Measurements from ENCODE around the gene CMSS1. TPM values are rescaled to one million over a fixed set of nuclear protein-coding genes. Genes with fewer than 3 reads are reported as not detected.

CMSS1 gene
- total RNA-seq, 2 donors from 2014 or later, result 18.9 to 20.4 TPM

- H3K9me3 ChIP-seq (ENCODE audit: control insufficient read depth, low read length, poor library complexity, severe bottlenecking), result no peaks in the 10 kb centered on the region
- DNase-seq (no peak), ATAC-seq (no peak)
- H3K27me3 Mint-ChIP-seq, result no peaks in the 10 kb centered on the region
- H3K4me1 Mint-ChIP-seq, result peaks cover 2% of the 10 kb centered on the region
- H3K4me3 Mint-ChIP-seq, result no peak overlapping the region
- peaks cover 2% of the 10 kb centered on the region for H3K36me3 Mint-ChIP-seq (ENCODE audit: low read depth)
- no peak overlapping the region for H3K27ac Mint-ChIP-seq
Measured at GRCh38 chr3:100097919-100098783, 280.5 kb downstream of the CMSS1 start.

- Mint-ChIP-seq H3K4me1 (peaks cover 2% of the 10 kb centered on the region), H3K27ac (no peak overlapping the region), H3K4me3 (no peak overlapping the region), H3K36me3 (ENCODE audit: low read depth) (peaks cover 2% of the 10 kb centered on the region), H3K27me3 (no peaks in the 10 kb centered on the region)
- ATAC-seq, result no peak
- DNase-seq, result no peak
- H3K9me3 ChIP-seq (ENCODE audit: control insufficient read depth, low read length, poor library complexity, severe bottlenecking), result no peaks in the 10 kb centered on the region
Measured at GRCh38 chr3:100098784-100099070, 281.1 kb downstream of the CMSS1 start.

GRCh38 chr3:100099621-100100020 lies 282.0 kb downstream of the CMSS1 start:
- H3K4me3 Mint-ChIP-seq, result no peak overlapping the region
- peaks cover 2% of the 10 kb centered on the region for H3K4me1 Mint-ChIP-seq
- no peaks in the 10 kb centered on the region for H3K27me3 Mint-ChIP-seq
- peaks cover 2% of the 10 kb centered on the region for H3K36me3 Mint-ChIP-seq (ENCODE audit: low read depth)
- DNase-seq (no peak), ATAC-seq (no peak)
- no peak overlapping the region for H3K27ac Mint-ChIP-seq
- H3K9me3 ChIP-seq (ENCODE audit: control insufficient read depth, low read length, poor library complexity, severe bottlenecking), result no peaks in the 10 kb centered on the region

- H3K4me3 Mint-ChIP-seq, result no peak overlapping the region
- ATAC-seq, result no peak
- no peaks in the 10 kb centered on the region for H3K9me3 ChIP-seq (ENCODE audit: control insufficient read depth, low read length, poor library complexity, severe bottlenecking)
- H3K4me1 Mint-ChIP-seq, result peaks cover 2% of the 10 kb centered on the region
- H3K27me3 Mint-ChIP-seq, result no peaks in the 10 kb centered on the region
- no peak overlapping the region for H3K27ac Mint-ChIP-seq
- no peak for DNase-seq
- peaks cover 2% of the 10 kb centered on the region for H3K36me3 Mint-ChIP-seq (ENCODE audit: low read depth)
Measured at GRCh38 chr3:100100425-100100824, 282.8 kb downstream of the CMSS1 start.

GRCh38 chr3:100102757-100103156 lies 285.1 kb downstream of the CMSS1 start:
- no peaks in the 10 kb centered on the region for H3K27me3 Mint-ChIP-seq
- H3K27ac Mint-ChIP-seq, result no peak overlapping the region
- DNase-seq, result no peak
- H3K9me3 ChIP-seq (ENCODE audit: control insufficient read depth, low read length, poor library complexity, severe bottlenecking), result no peaks in the 10 kb centered on the region
- ATAC-seq, result no peak
- no peaks in the 10 kb centered on the region for H3K4me1 Mint-ChIP-seq
- H3K36me3 Mint-ChIP-seq (ENCODE audit: low read depth), result peaks cover 2% of the 10 kb centered on the region
- H3K4me3 Mint-ChIP-seq, result no peak overlapping the region

GRCh38 chr3:100103558-100104441 lies 286.1 kb downstream of the CMSS1 start:
- no peak overlapping the region for H3K4me3 Mint-ChIP-seq
- no peaks in the 10 kb centered on the region for H3K9me3 ChIP-seq (ENCODE audit: control insufficient read depth, low read length, poor library complexity, severe bottlenecking)
- no peak overlapping the region for H3K27ac Mint-ChIP-seq
- peaks cover 2% of the 10 kb centered on the region for H3K36me3 Mint-ChIP-seq (ENCODE audit: low read depth)
- no peaks in the 10 kb centered on the region for H3K27me3 Mint-ChIP-seq
- ATAC-seq, result no peak
- no peak for DNase-seq
- H3K4me1 Mint-ChIP-seq, result no peaks in the 10 kb centered on the region

- Mint-ChIP-seq H3K27ac (no peak overlapping the region), H3K27me3 (no peaks in the 10 kb centered on the region), H3K36me3 (ENCODE audit: low read depth) (peaks cover 2% of the 10 kb centered on the region), H3K4me1 (no peaks in the 10 kb centered on the region), H3K4me3 (no peak overlapping the region)
- no peaks in the 10 kb centered on the region for H3K9me3 ChIP-seq (ENCODE audit: control insufficient read depth, low read length, poor library complexity, severe bottlenecking)
- DNase-seq (no peak), ATAC-seq (no peak)
Measured at GRCh38 chr3:100104442-100104798, 286.8 kb downstream of the CMSS1 start.

GRCh38 chr3:100104817-100105413 lies 287.3 kb downstream of the CMSS1 start:
- no peaks in the 10 kb centered on the region for H3K9me3 ChIP-seq (ENCODE audit: control insufficient read depth, low read length, poor library complexity, severe bottlenecking)
- Mint-ChIP-seq H3K27me3 (no peaks in the 10 kb centered on the region), H3K27ac (no peak overlapping the region), H3K36me3 (ENCODE audit: low read depth) (peaks cover 2% of the 10 kb centered on the region), H3K4me3 (no peak overlapping the region), H3K4me1 (no peaks in the 10 kb centered on the region)
- ATAC-seq, result no peak
- no peak for DNase-seq

GRCh38 chr3:100105501-100105900 lies 287.8 kb downstream of the CMSS1 start:
- no peak overlapping the region for H3K4me3 Mint-ChIP-seq
- no peaks in the 10 kb centered on the region for H3K9me3 ChIP-seq (ENCODE audit: control insufficient read depth, low read length, poor library complexity, severe bottlenecking)
- no peaks in the 10 kb centered on the region for H3K27me3 Mint-ChIP-seq
- ATAC-seq, result no peak
- DNase-seq, result no peak
- H3K4me1 Mint-ChIP-seq, result no peaks in the 10 kb centered on the region
- H3K27ac Mint-ChIP-seq, result no peak overlapping the region
- H3K36me3 Mint-ChIP-seq (ENCODE audit: low read depth), result peaks cover 2% of the 10 kb centered on the region

- peaks cover 2% of the 10 kb centered on the region for H3K36me3 Mint-ChIP-seq (ENCODE audit: low read depth)
- H3K9me3 ChIP-seq (ENCODE audit: control insufficient read depth, low read length, poor library complexity, severe bottlenecking), result no peaks in the 10 kb centered on the region
- ATAC-seq, result no peak
- DNase-seq, result no peak
- H3K27ac Mint-ChIP-seq, result no peak overlapping the region
- no peaks in the 10 kb centered on the region for H3K27me3 Mint-ChIP-seq
- no peak overlapping the region for H3K4me3 Mint-ChIP-seq
- no peaks in the 10 kb centered on the region for H3K4me1 Mint-ChIP-seq
Measured at GRCh38 chr3:100106094-100106493, 288.4 kb downstream of the CMSS1 start.

- H3K27me3 Mint-ChIP-seq, result no peaks in the 10 kb centered on the region
- H3K36me3 Mint-ChIP-seq (ENCODE audit: low read depth), result peaks cover 2% of the 10 kb centered on the region
- no peak for DNase-seq
- no peak overlapping the region for H3K4me3 Mint-ChIP-seq
- no peaks in the 10 kb centered on the region for H3K9me3 ChIP-seq (ENCODE audit: control insufficient read depth, low read length, poor library complexity, severe bottlenecking)
- no peak overlapping the region for H3K27ac Mint-ChIP-seq
- no peaks in the 10 kb centered on the region for H3K4me1 Mint-ChIP-seq
- ATAC-seq, result no peak
Measured at GRCh38 chr3:100106531-100107141, 289.0 kb downstream of the CMSS1 start.

- H3K4me1 Mint-ChIP-seq, result no peaks in the 10 kb centered on the region
- no peak overlapping the region for H3K27ac Mint-ChIP-seq
- no peak overlapping the region for H3K4me3 Mint-ChIP-seq
- H3K36me3 Mint-ChIP-seq (ENCODE audit: low read depth), result peaks cover 2% of the 10 kb centered on the region
- ATAC-seq (no peak), DNase-seq (no peak)
- no peaks in the 10 kb centered on the region for H3K27me3 Mint-ChIP-seq
- H3K9me3 ChIP-seq (ENCODE audit: control insufficient read depth, low read length, poor library complexity, severe bottlenecking), result no peaks in the 10 kb centered on the region
Measured at GRCh38 chr3:100107221-100107814, 289.7 kb downstream of the CMSS1 start.
